Trophoblast cell (in vitro differentiated cells and primary cell): ENCODE data around the gene FAM131B.

Experiments
- DNase-seq, 2 donors: peaks; one replicate each; pipeline ENCODE4 v3.0.0-alpha.2; 2016
- H2AFZ ChIP-seq: 2 replicates; pipeline ENCODE4 v1.6.1; 2013; ENCODE audit warnings: low read length, moderate library complexity, mild to moderate bottlenecking; ENCODE audit not compliant: insufficient read depth, poor library complexity
- H2AK5ac ChIP-seq: 2 replicates; pipeline ENCODE4 v1.6.1; 2013; ENCODE audit warnings: mild to moderate bottlenecking, low read length
- H2BK120ac ChIP-seq: 2 replicates; pipeline ENCODE4 v1.6.1; 2013; ENCODE audit warnings: low read length, mild to moderate bottlenecking, moderate library complexity; ENCODE audit not compliant: insufficient read depth, poor library complexity
- H2BK12ac ChIP-seq: 2 replicates; pipeline ENCODE4 v1.6.1; 2013; ENCODE audit warnings: mild to moderate bottlenecking, low read length, moderate library complexity
- H2BK5ac ChIP-seq: 2 replicates; pipeline ENCODE4 v1.6.1; 2013; ENCODE audit warnings: low read length, low read depth, moderate library complexity, mild to moderate bottlenecking; ENCODE audit not compliant: poor library complexity
- H3K14ac ChIP-seq: 2 replicates; pipeline ENCODE4 v1.6.1; 2013; ENCODE audit warnings: mild to moderate bottlenecking, low read length
- H3K18ac ChIP-seq: 2 replicates; pipeline ENCODE4 v1.6.1; 2013; ENCODE audit warnings: mild to moderate bottlenecking, low read length
- H3K23ac ChIP-seq: 2 replicates; pipeline ENCODE4 v1.6.1; 2013; ENCODE audit warnings: low read length
- H3K27ac ChIP-seq: 2 replicates; pipeline ENCODE4 v1.5.1; 2013; ENCODE audit warnings: low read depth, mild to moderate bottlenecking, inconsistent platforms, low read length, moderate library complexity
- H3K27me3 ChIP-seq: 2 replicates; pipeline ENCODE4 v1.6.1; 2013; ENCODE audit warnings: inconsistent platforms, mild to moderate bottlenecking, low read length, moderate library complexity; ENCODE audit not compliant: insufficient read depth
- H3K36me3 ChIP-seq, 2 experiments: 1 replicate in 1 of 2; 2 replicates in 1 of 2; pipeline ENCODE4 v1.6.1; 2013; ENCODE audit warnings: low read length in 2 of 2, mild to moderate bottlenecking in 2 of 2, moderate library complexity in 1 of 2; ENCODE audit not compliant: insufficient read depth in 2 of 2, control insufficient read depth in 1 of 2
- H3K4ac ChIP-seq: 2 replicates; pipeline ENCODE4 v1.6.1; 2013; ENCODE audit warnings: low read depth, mild to moderate bottlenecking, low read length, moderate library complexity
- H3K4me1 ChIP-seq, 2 experiments: 1 replicate in 1 of 2; 2 replicates in 1 of 2; pipeline ENCODE4 v1.6.1; 2013; ENCODE audit warnings: low read length in 2 of 2, mild to moderate bottlenecking in 2 of 2, moderate library complexity in 1 of 2; ENCODE audit not compliant: insufficient read depth in 2 of 2, control insufficient read depth in 1 of 2
- H3K4me2 ChIP-seq: 2 replicates; pipeline ENCODE4 v1.6.1; 2013; ENCODE audit warnings: inconsistent platforms, mild to moderate bottlenecking, low read length, moderate library complexity
- H3K4me3 ChIP-seq: 2 replicates; pipeline ENCODE4 v1.5.1; 2013; ENCODE audit warnings: mild to moderate bottlenecking, low read depth, low read length, inconsistent platforms
- H3K79me1 ChIP-seq: one replicate; pipeline ENCODE4 v1.6.1; 2013; ENCODE audit warnings: low read length
- H3K79me2 ChIP-seq: 2 replicates; pipeline ENCODE4 v1.6.1; 2013; ENCODE audit warnings: low read length, mild to moderate bottlenecking; ENCODE audit not compliant: control insufficient read depth, insufficient read depth, poor library complexity
- H3K9ac ChIP-seq: 2 replicates; pipeline ENCODE4 v1.6.1; 2013; ENCODE audit warnings: mild to moderate bottlenecking, low read length
- H3K9me3 ChIP-seq: 2 replicates; pipeline ENCODE4 v1.6.1; 2013; ENCODE audit warnings: low read depth, mild to moderate bottlenecking, control low read depth, inconsistent platforms, low read length; ENCODE audit not compliant: insufficient read depth
- H4K12ac ChIP-seq: 2 replicates; pipeline ENCODE4 v1.6.1; 2013; ENCODE audit warnings: low read depth, mild to moderate bottlenecking, low read length, moderate library complexity
- H4K8ac ChIP-seq: 2 replicates; pipeline ENCODE4 v1.6.1; 2013; ENCODE audit warnings: low read depth, mild to moderate bottlenecking, low read length, moderate library complexity
- H4K91ac ChIP-seq: one replicate; pipeline ENCODE4 v1.6.1; 2013; ENCODE audit warnings: low read depth, mild to moderate bottlenecking, low read length, moderate library complexity
- WGBS: extraction: QIAGEN DNeasy Blood & Tissue Kit; methylation state at CpG from one replicate; pipeline ENCODE4 v1.1.7; 2013; ENCODE audit warnings: missing lambda C conversion rate; ENCODE audit not compliant: insufficient read length, insufficient coverage; ENCODE audit errors: extremely low coverage; 5-methylcytosine and 5-hydroxymethylcytosine counted together

The FAM131B gene

GRCh38 chr7:143323653-143324052 is 38.9 kb downstream of the FAM131B start:
- DNase-seq: no peak
- Histone ChIP-seq H3K4ac (no peak overlapping the region), H2BK12ac (no peak overlapping the region), H4K91ac (no peak overlapping the region), H3K4me3 (no peak overlapping the region), H3K4me2 (no peak overlapping the region), H2BK120ac (no peak overlapping the region), H4K12ac (no peak overlapping the region), H3K27me3 (no peaks in the 10 kb centered on the region), H2AK5ac (no peak overlapping the region), H3K27ac (no peak overlapping the region), H4K8ac (no peak overlapping the region), H3K9me3 (peaks cover 1% of the 10 kb centered on the region), H3K9ac (no peak overlapping the region), H2AFZ (no peak overlapping the region), H3K79me2 (no peaks in the 10 kb centered on the region), H3K23ac (no peak overlapping the region), H3K36me3 (no peaks in the 10 kb centered on the region), H2BK5ac (no peak overlapping the region), H3K4me1 (peaks cover 3 to 4% of the 10 kb centered on the region in 2 experiments), H3K14ac (no peak overlapping the region), H3K18ac (no peak overlapping the region), H3K79me1 (no peaks in the 10 kb centered on the region)
- WGBS: no CpG with 5 or more reads among the region's 12 CpGs

GRCh38 chr7:143322760-143323633 is 39.5 kb downstream of the FAM131B start:
- Histone ChIP-seq H4K91ac (no peak overlapping the region), H2BK5ac (no peak overlapping the region), H3K4me2 (no peak overlapping the region), H3K36me3 (no peaks in the 10 kb centered on the region), H3K23ac (no peak overlapping the region), H3K18ac (no peak overlapping the region), H3K4me1 (peaks cover 4 to 7% of the 10 kb centered on the region in 2 experiments), H3K27ac (no peak overlapping the region), H2AFZ (no peak overlapping the region), H3K79me1 (no peaks in the 10 kb centered on the region), H3K79me2 (no peaks in the 10 kb centered on the region), H3K14ac (no peak overlapping the region), H3K4me3 (no peak overlapping the region), H2AK5ac (no peak overlapping the region), H3K4ac (no peak overlapping the region), H3K27me3 (no peaks in the 10 kb centered on the region), H4K12ac (no peak overlapping the region), H2BK12ac (no peak overlapping the region), H3K9ac (no peak overlapping the region), H4K8ac (no peak overlapping the region), H3K9me3 (peaks cover 1% of the 10 kb centered on the region), H2BK120ac (no peak overlapping the region)
- no CpG with 5 or more reads among the region's 23 CpGs for WGBS
- no peak for DNase-seq

- H3K79me2 ChIP-seq: no peaks in the 10 kb centered on the region
- H3K9me3 ChIP-seq: peaks cover 1% of the 10 kb centered on the region
- H3K4me3 ChIP-seq: no peak overlapping the region
- no peaks in the 10 kb centered on the region for H3K27me3 ChIP-seq
- no peaks in the 10 kb centered on the region for H3K79me1 ChIP-seq
- no peak overlapping the region for H2BK12ac ChIP-seq
- no peak overlapping the region for H4K91ac ChIP-seq
- no CpG with 5 or more reads among the region's 4 CpGs for WGBS
- no peak overlapping the region for H4K12ac ChIP-seq
- H2BK5ac ChIP-seq: no peak overlapping the region
- peaks cover 4 to 7% of the 10 kb centered on the region in 2 experiments for H3K4me1 ChIP-seq
- H3K4me2 ChIP-seq: no peak overlapping the region
- H3K4ac ChIP-seq: no peak overlapping the region
- no peaks in the 10 kb centered on the region for H3K36me3 ChIP-seq
- no peak overlapping the region for H2AK5ac ChIP-seq
- no peak overlapping the region for H4K8ac ChIP-seq
- H3K23ac ChIP-seq: no peak overlapping the region
- no peak overlapping the region for H3K18ac ChIP-seq
- H2AFZ ChIP-seq: no peak overlapping the region
- no peak overlapping the region for H3K27ac ChIP-seq
- H2BK120ac ChIP-seq: no peak overlapping the region
- H3K9ac ChIP-seq: no peak overlapping the region
- no peak overlapping the region for H3K14ac ChIP-seq
- no peak for DNase-seq
These were observed 40.8 kb downstream of the FAM131B start for GRCh38 chr7:143321734-143322133.

GRCh38 chr7:143321242-143321641 is 41.3 kb downstream of the FAM131B start:
- no peak overlapping the region for H3K4me3 ChIP-seq
- H3K27me3 ChIP-seq: no peaks in the 10 kb centered on the region
- H3K9ac ChIP-seq: no peak overlapping the region
- H4K91ac ChIP-seq: no peak overlapping the region
- peaks cover 1% of the 10 kb centered on the region for H3K9me3 ChIP-seq
- no CpG with 5 or more reads among the region's 10 CpGs for WGBS
- no peaks in the 10 kb centered on the region for H3K79me1 ChIP-seq
- H3K18ac ChIP-seq: no peak overlapping the region
- no peak overlapping the region for H2BK120ac ChIP-seq
- H2AFZ ChIP-seq: no peak overlapping the region
- no peak overlapping the region for H4K8ac ChIP-seq
- H2AK5ac ChIP-seq: no peak overlapping the region
- no peak overlapping the region for H3K4me2 ChIP-seq
- H3K4me1 ChIP-seq: peaks cover 4 to 7% of the 10 kb centered on the region in 2 experiments
- H4K12ac ChIP-seq: no peak overlapping the region
- H3K4ac ChIP-seq: no peak overlapping the region
- H3K79me2 ChIP-seq: no peaks in the 10 kb centered on the region
- no peak overlapping the region for H3K14ac ChIP-seq
- no peak overlapping the region for H3K23ac ChIP-seq
- H3K36me3 ChIP-seq: no peaks in the 10 kb centered on the region
- H2BK5ac ChIP-seq: no peak overlapping the region
- no peak for DNase-seq
- no peak overlapping the region for H2BK12ac ChIP-seq
- H3K27ac ChIP-seq: no peak overlapping the region
